HepG2 (cell line): ENCODE data around the gene WARS2. TPM values are rescaled to one million over a fixed set of nuclear protein-coding genes. Genes with fewer than 3 reads are reported as not detected.

Experiments
- ATAC-seq: fragments of 200-7000 bp; cut with Tn5 transposase; 3 replicates; pipeline ENCODE4 v1.9.1; 2020; ENCODE audit warnings: mild to moderate bottlenecking, moderate library complexity
- BruUV-seq: library from RNA; stranded (reverse); fragments of 400-500 nt; replicated peaks from 2 replicates; lab custom pipeline; 2021; lab: Mats Ljungman, UMichigan
- CTCF ChIA-PET: fragments of 300-600 bp; formaldehyde crosslinking; extraction: SDS; loops from one replicate; lab custom pipeline; 2021; ENCODE audit warnings: low total read pairs, inconsistent platforms, low intra/inter-chr PET ratio; lab: Yijun Ruan, JAX
- POLR2A ChIA-PET: fragments of 350-600 bp; sonication (Branson Sonifier 250); formaldehyde crosslinking; loops from one replicate; lab custom pipeline; 2020; ENCODE audit warnings: antibody characterized with exemption, inconsistent platforms; lab: Yijun Ruan, JAX
- DNase-seq: peaks from one replicate; pipeline ENCODE4 v3.0.0-alpha.2; 2015; ENCODE audit warnings: low spot score
- FAIRE-seq: peaks from 3 replicates; lab custom pipeline; 2011; peaks lifted over from hg19 to GRCh38; lab: Jason Lieb, UNC
- H2AFZ ChIP-seq: one replicate; pipeline ENCODE4 v1.6.1; 2011; ENCODE audit warnings: low read length, inconsistent platforms
- H3K27ac ChIP-seq: fragments of 300-600 bp; 3 replicates; pipeline ENCODE4 v1.8.0; 2011; ENCODE audit warnings: mixed run types, mild to moderate bottlenecking, mixed read lengths, low read length, inconsistent platforms; ENCODE audit not compliant: insufficient read depth; ENCODE audit errors: extremely low read length
- H3K27me3 ChIP-seq, 2 experiments: fragments of 200-600 bp in 1 of 2; 2 replicates in 1 of 2; 3 replicates in 1 of 2; pipeline versions ENCODE4 v1.6.0 to v1.8.0; 2011; ENCODE audit warnings: low read length in 2 of 2, mild to moderate bottlenecking in 2 of 2, moderate library complexity in 2 of 2, inconsistent platforms in 1 of 2; ENCODE audit not compliant: insufficient read depth in 2 of 2, control insufficient read depth in 1 of 2
- H3K36me3 ChIP-seq, 2 experiments: fragments of 200-600 bp in 1 of 2; replicated peaks in 1 of 2; 2 replicates in 1 of 2; 3 replicates in 1 of 2; pipeline versions ENCODE4 v1.5.1 to v1.8.0; 2011; ENCODE audit warnings: low read length in 2 of 2, inconsistent platforms in 1 of 2; ENCODE audit not compliant: insufficient read depth in 2 of 2, control insufficient read depth in 1 of 2
- H3K4me1 ChIP-seq: 2 replicates; pipeline ENCODE4 v1.5.1; 2012; ENCODE audit warnings: low read length, inconsistent platforms; ENCODE audit not compliant: insufficient read depth
- H3K4me2 ChIP-seq: 2 replicates; pipeline ENCODE4 v1.6.0; 2011; ENCODE audit warnings: low read depth, low read length, inconsistent platforms
- H3K4me3 ChIP-seq, 3 experiments: fragments of 200-600 bp in 1 of 3; sonication (generic), shearing (Covaris generic) in 1 of 3; replicated peaks in 1 of 3; 2 replicates each; pipeline ENCODE4 v1.5.1; 2011 to 2016; ENCODE audit warnings: low read length in 3 of 3, inconsistent platforms in 2 of 3, low read depth in 2 of 3, mild to moderate bottlenecking in 2 of 3, control low read depth in 1 of 3, mixed read lengths in 1 of 3; ENCODE audit not compliant: insufficient read depth in 1 of 3
- H3K79me2 ChIP-seq: one replicate; pipeline ENCODE4 v1.6.1; 2011; ENCODE audit warnings: low read length, inconsistent platforms; ENCODE audit not compliant: insufficient read depth
- H3K9ac ChIP-seq: 2 replicates; pipeline ENCODE4 v1.6.0; 2011; ENCODE audit warnings: mild to moderate bottlenecking, low read depth, low read length, inconsistent platforms; ENCODE audit not compliant: insufficient read depth
- H3K9me3 ChIP-seq: 2 replicates; pipeline ENCODE4 v1.5.1; 2012; ENCODE audit warnings: mild to moderate bottlenecking, low read length
- H4K20me1 ChIP-seq: 2 replicates; pipeline ENCODE4 v1.6.0; 2011; ENCODE audit warnings: inconsistent platforms, mild to moderate bottlenecking, low read length, moderate library complexity; ENCODE audit not compliant: insufficient read depth
- AKAP8 ChIP-seq: sonication (generic); formaldehyde crosslinking; IDR thresholded peaks from 2 replicates; pipeline ENCODE4 v1.5.1; 2020; ENCODE audit warnings: mild to moderate bottlenecking, missing genetic modification reagents
- DNMT1 ChIP-seq: sonication (generic); formaldehyde crosslinking; IDR thresholded peaks from 2 replicates; pipeline ENCODE4 v1.5.1; 2020; ENCODE audit warnings: mild to moderate bottlenecking, missing genetic modification reagents
- FOSL2 ChIP-seq: sonication (generic); formaldehyde crosslinking; IDR thresholded peaks from 2 replicates; pipeline ENCODE4 v1.4.0; 2020; ENCODE audit warnings: missing genetic modification reagents
- FOXP1 ChIP-seq, 2 experiments: fragments of 450-650 bp in 1 of 2; IDR thresholded peaks; 2 replicates each; pipeline ENCODE4 v1.6.1; 2017 to 2018; ENCODE audit warnings: antibody characterized with exemption in 1 of 2
- HMGA1 ChIP-seq: sonication (generic); formaldehyde crosslinking; conservative IDR thresholded peaks from 2 replicates; pipeline ENCODE4 v1.4.0; 2020; ENCODE audit warnings: missing genetic modification reagents
- JUND ChIP-seq: sonication (generic); formaldehyde crosslinking; IDR thresholded peaks from 2 replicates; pipeline ENCODE4 v1.8.0; 2022; ENCODE audit warnings: mild to moderate bottlenecking, missing genetic modification reagents
- MAF1 ChIP-seq: sonication (generic); formaldehyde crosslinking; IDR thresholded peaks from 2 replicates; pipeline ENCODE4 v1.5.0; 2020; ENCODE audit warnings: missing genetic modification reagents, borderline replicate concordance
- RBM22 ChIP-seq: fragments of 200-400 bp; formaldehyde crosslinking; optimal IDR thresholded peaks from 2 replicates; pipeline ENCODE3; 2017; ENCODE audit warnings: mild to moderate bottlenecking, low read length, moderate library complexity
- SMAD3 ChIP-seq: sonication (generic); formaldehyde crosslinking; IDR thresholded peaks from 2 replicates; pipeline ENCODE4 v1.4.0; 2020; ENCODE audit warnings: missing genetic modification reagents
- SRSF9 ChIP-seq: fragments of 200-400 bp; formaldehyde crosslinking; IDR thresholded peaks from 2 replicates; pipeline ENCODE4 v1.6.1; 2018; ENCODE audit warnings: borderline replicate concordance, mild to moderate bottlenecking, low read depth, low read length; ENCODE audit not compliant: insufficient read depth, poor library complexity, severe bottlenecking
- SYNCRIP ChIP-seq: fragments of 200-400 bp; formaldehyde crosslinking; IDR thresholded peaks from 2 replicates; pipeline ENCODE4 v1.6.1; 2018; ENCODE audit warnings: mild to moderate bottlenecking, low read depth, low read length; ENCODE audit not compliant: insufficient read depth
- ZNF235 ChIP-seq: sonication (generic); formaldehyde crosslinking; IDR thresholded peaks from 2 replicates; pipeline ENCODE4 v1.8.1; 2023; ENCODE audit warnings: mild to moderate bottlenecking, missing genetic modification reagents, borderline replicate concordance
- ZNF282 ChIP-seq: fragments of 450-650 bp; IDR thresholded peaks from 2 replicates; pipeline ENCODE4 v1.6.1; 2018; ENCODE audit not compliant: partially characterized antibody
- ZNF629 ChIP-seq: sonication (generic); formaldehyde crosslinking; conservative IDR thresholded peaks from 2 replicates; pipeline ENCODE4 v1.5.0; 2020; ENCODE audit warnings: missing genetic modification reagents
- ZSCAN30 ChIP-seq: sonication (generic); formaldehyde crosslinking; IDR thresholded peaks from 2 replicates; pipeline ENCODE4 v1.5.0; 2020; ENCODE audit warnings: mild to moderate bottlenecking, missing genetic modification reagents
- WGBS: methylation state at CpG from one replicate; pipeline ENCODE4 v1.1.6; 2017; ENCODE audit warnings: low lambda C conversion rate; 5-methylcytosine and 5-hydroxymethylcytosine counted together
- in situ Hi-C: cut with HindIII; loops from 2 replicates; pipeline ENCODE4 v1.10.0; 2017; ENCODE audit warnings: low pct_unique_long_range_greater_than_20kb; ENCODE audit not compliant: extremely low pct_ligation_motif_present
- intact Hi-C: fragments of 100-400 bp; cut with micrococcal nuclease; formaldehyde crosslinking; loops from one replicate; pipeline ENCODE4 v1.10.0; 2022; ENCODE audit not compliant: unreplicated experiment
- polyA plus RNA-seq, 8 experiments: library from polyadenylated mRNA; depleted of rRNA in 3 of 8; stranded (reverse) in 7 of 8; unstranded in 1 of 8; fragments of >200 nt; fragmentation: Illumina TruSeq in 4 of 8; extraction: Trizol in 4 of 8; gene quantifications; 2 replicates each; pipeline versions ENCODE4 v1.2.1 to v1.2.3, GENCODE V29; 2011 to 2016; ENCODE audit warnings: low read depth in 4 of 8, missing spikeins in 1 of 8, mixed read lengths in 1 of 8; ENCODE audit not compliant: insufficient read depth in 1 of 8
- total RNA-seq, 5 experiments: library from RNA; depleted of rRNA; stranded (reverse); fragments of >200 nt; fragmentation: Illumina TruSeq; extraction: Trizol; gene quantifications; 2 replicates each; pipeline ENCODE4 v1.2.3, GENCODE V29; 2016; ENCODE audit warnings: low read depth in 1 of 5
- TF ChIP-seq, protein P1 (sequence below): sonication (generic); formaldehyde crosslinking; IDR thresholded peaks from 2 replicates; pipeline ENCODE4 v1.8.1; 2023; ENCODE audit warnings: mild to moderate bottlenecking, missing genetic modification reagents
- TF ChIP-seq, protein P2 (sequence below): sonication (generic); formaldehyde crosslinking; conservative IDR thresholded peaks from 2 replicates; pipeline ENCODE4 v1.8.0; 2022; ENCODE audit warnings: mild to moderate bottlenecking, moderate library complexity, missing genetic modification reagents
- TF ChIP-seq, protein P3 (sequence below): sonication (generic); formaldehyde crosslinking; IDR thresholded peaks from 2 replicates; pipeline ENCODE4 v1.4.0; 2020; ENCODE audit warnings: missing genetic modification reagents, mild to moderate bottlenecking, borderline replicate concordance
- TF ChIP-seq, protein P4 (sequence below): sonication (generic); formaldehyde crosslinking; IDR thresholded peaks from 2 replicates; pipeline ENCODE4 v1.5.0; 2020; ENCODE audit warnings: mild to moderate bottlenecking, missing genetic modification reagents

Gene WARS2
- total and polyA plus RNA-seq, 2 of the 13 experiments (the other 11 are each of a cell fraction or from before 2014, with no cell fraction given) = 12.4 to 18.8 TPM

DNA sequence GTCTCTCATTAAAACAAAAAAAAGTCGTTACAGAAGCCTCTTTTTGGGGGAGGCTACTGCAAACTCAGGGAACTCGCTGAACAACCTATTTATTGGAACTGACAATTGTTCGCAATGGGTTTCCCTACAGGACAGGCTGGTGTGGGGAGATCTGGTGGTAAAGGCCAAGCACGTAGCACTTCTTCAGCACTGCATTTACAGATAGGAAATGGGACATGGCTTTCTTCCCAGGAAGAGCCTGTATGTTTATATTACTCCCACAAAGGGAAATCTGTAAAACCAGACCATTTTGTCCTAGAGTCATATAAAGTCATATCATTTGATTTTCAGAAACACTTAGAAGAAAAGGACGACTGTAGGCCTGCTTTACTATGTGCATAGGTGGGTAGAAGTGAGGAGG, 113.5 kb downstream of the WARS2 start:
- Histone ChIP-seq H3K79me2 (no peaks in the 10 kb centered on the region), H4K20me1 (no peaks in the 10 kb centered on the region), H3K9me3 (no peaks in the 10 kb centered on the region), H3K4me2 (no peak overlapping the region), H2AFZ (no peak overlapping the region), H3K4me1 (no peaks in the 10 kb centered on the region), H3K9ac (no peak overlapping the region), H3K36me3 (no peaks in the 10 kb centered on the region), H3K27ac (no peak overlapping the region), H3K4me3 (no peak overlapping the region), H3K27me3 (no peaks in the 10 kb centered on the region)
- POLR2A ChIA-PET = no interaction called here
- WGBS = 82% methylated on average over 5 of the region's 5 CpGs
- no TSS peak for BruUV-seq
- DNase-seq (no peak), ATAC-seq (no peak), FAIRE-seq (no peak)
- in situ Hi-C loops = no loop called here
- TF ChIP-seq, protein P1, sequence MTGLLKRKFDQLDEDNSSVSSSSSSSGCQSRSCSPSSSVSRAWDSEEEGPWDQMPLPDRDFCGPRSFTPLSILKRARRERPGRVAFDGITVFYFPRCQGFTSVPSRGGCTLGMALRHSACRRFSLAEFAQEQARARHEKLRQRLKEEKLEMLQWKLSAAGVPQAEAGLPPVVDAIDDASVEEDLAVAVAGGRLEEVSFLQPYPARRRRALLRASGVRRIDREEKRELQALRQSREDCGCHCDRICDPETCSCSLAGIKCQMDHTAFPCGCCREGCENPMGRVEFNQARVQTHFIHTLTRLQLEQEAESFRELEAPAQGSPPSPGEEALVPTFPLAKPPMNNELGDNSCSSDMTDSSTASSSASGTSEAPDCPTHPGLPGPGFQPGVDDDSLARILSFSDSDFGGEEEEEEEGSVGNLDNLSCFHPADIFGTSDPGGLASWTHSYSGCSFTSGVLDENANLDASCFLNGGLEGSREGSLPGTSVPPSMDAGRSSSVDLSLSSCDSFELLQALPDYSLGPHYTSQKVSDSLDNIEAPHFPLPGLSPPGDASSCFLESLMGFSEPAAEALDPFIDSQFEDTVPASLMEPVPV (CRISPR knock-in tag) = no peak
- TF ChIP-seq ZSCAN30 (CRISPR knock-in tag) (no peak), RBM22 (no peak), HMGA1 (no peak), AKAP8 (CRISPR knock-in tag) (no peak), ZNF235 (no peak), FOXP1 (IDR thresholded peaks at IDR 0.05) (no peak), FOXP1 (CRISPR knock-in tag; IDR thresholded peaks at IDR 0.05) (no peak), ZNF629 (CRISPR knock-in tag) (no peak), SMAD3 (CRISPR knock-in tag) (no peak), SYNCRIP (no peak), SRSF9 (no peak), JUND (CRISPR knock-in tag) (no peak), FOSL2 (no peak), MAF1 (CRISPR knock-in tag) (no peak), ZNF282 (no peak), DNMT1 (CRISPR knock-in tag) (no peak)
- TF ChIP-seq, protein P2, sequence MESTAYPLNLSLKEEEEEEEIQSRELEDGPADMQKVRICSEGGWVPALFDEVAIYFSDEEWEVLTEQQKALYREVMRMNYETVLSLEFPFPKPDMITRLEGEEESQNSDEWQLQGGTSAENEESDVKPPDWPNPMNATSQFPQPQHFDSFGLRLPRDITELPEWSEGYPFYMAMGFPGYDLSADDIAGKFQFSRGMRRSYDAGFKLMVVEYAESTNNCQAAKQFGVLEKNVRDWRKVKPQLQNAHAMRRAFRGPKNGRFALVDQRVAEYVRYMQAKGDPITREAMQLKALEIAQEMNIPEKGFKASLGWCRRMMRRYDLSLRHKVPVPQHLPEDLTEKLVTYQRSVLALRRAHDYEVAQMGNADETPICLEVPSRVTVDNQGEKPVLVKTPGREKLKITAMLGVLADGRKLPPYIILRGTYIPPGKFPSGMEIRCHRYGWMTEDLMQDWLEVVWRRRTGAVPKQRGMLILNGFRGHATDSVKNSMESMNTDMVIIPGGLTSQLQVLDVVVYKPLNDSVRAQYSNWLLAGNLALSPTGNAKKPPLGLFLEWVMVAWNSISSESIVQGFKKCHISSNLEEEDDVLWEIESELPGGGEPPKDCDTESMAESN = no peak
- TF ChIP-seq, protein P3, sequence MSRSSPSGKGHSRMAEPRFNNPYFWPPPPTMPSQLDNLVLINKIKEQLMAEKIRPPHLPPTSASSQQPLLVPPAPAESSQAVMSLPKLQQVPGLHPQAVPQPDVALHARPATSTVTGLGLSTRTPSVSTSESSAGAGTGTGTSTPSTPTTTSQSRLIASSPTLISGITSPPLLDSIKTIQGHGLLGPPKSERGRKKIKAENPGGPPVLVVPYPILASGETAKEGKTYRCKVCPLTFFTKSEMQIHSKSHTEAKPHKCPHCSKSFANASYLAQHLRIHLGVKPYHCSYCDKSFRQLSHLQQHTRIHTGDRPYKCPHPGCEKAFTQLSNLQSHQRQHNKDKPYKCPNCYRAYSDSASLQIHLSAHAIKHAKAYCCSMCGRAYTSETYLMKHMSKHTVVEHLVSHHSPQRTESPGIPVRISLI = no peak
- TF ChIP-seq, protein P4, sequence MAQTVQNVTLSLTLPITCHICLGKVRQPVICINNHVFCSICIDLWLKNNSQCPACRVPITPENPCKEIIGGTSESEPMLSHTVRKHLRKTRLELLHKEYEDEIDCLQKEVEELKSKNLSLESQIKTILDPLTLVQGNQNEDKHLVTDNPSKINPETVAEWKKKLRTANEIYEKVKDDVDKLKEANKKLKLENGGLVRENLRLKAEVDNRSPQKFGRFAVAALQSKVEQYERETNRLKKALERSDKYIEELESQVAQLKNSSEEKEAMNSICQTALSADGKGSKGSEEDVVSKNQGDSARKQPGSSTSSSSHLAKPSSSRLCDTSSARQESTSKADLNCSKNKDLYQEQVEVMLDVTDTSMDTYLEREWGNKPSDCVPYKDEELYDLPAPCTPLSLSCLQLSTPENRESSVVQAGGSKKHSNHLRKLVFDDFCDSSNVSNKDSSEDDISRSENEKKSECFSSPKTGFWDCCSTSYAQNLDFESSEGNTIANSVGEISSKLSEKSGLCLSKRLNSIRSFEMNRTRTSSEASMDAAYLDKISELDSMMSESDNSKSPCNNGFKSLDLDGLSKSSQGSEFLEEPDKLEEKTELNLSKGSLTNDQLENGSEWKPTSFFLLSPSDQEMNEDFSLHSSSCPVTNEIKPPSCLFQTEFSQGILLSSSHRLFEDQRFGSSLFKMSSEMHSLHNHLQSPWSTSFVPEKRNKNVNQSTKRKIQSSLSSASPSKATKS (CRISPR knock-in tag) = no peak
- CTCF ChIA-PET = no interaction called here
- intact Hi-C loops = no loop called here
